Breast epithelium (tissue), 3 donors: ENCODE results near the gene MRPS23.

Source experiments
- CTCF ChIP-seq, 3 donors: fragments of 450-650 bp; IDR thresholded peaks; one replicate each; pipeline ENCODE4 v1.5.1; 2016 to 2017; ENCODE audit warnings: antibody characterized with exemption in 3 of 3, mild to moderate bottlenecking in 3 of 3, moderate library complexity in 3 of 3
- POLR2AphosphoS5 ChIP-seq, 3 donors: sonication (generic); formaldehyde crosslinking; IDR thresholded peaks; one replicate each; pipeline ENCODE4 v1.6.1; 2017; ENCODE audit warnings: antibody characterized with exemption in 3 of 3

- no peak for TF ChIP-seq CTCF (IDR thresholded peaks at IDR 0.05)
- TF ChIP-seq POLR2AphosphoS5 (IDR thresholded peaks at IDR 0.05): no peak
Measured at GRCh38 chr17:57869617-57870282, 19.9 kb upstream of the MRPS23 start.
